Neural progenitor cell (in vitro differentiated cells): Measurements from ENCODE around the gene KCNK5. TPM values are rescaled to one million over a fixed set of nuclear protein-coding genes. Genes with fewer than 3 reads are reported as not detected.

Source experiments
- DNase-seq: peaks from one replicate; pipeline ENCODE4 v3.0.0-alpha.2; 2016; ENCODE audit warnings: low spot score
- H2AFZ ChIP-seq: fragments of 200-600 bp; sonication (generic); replicated peaks from 2 replicates; pipeline ENCODE4 v1.6.1; 2016; ENCODE audit warnings: antibody characterized with exemption
- H3F3A ChIP-seq: fragments of 200-600 bp; sonication (generic); 2 replicates; pipeline ENCODE4 v1.6.1; 2016; ENCODE audit warnings: antibody characterized with exemption, low read depth
- H3K27ac ChIP-seq: fragments of 200-600 bp; sonication (generic); 2 replicates; pipeline ENCODE4 v1.5.1; 2016; ENCODE audit warnings: mild to moderate bottlenecking
- H3K27me3 ChIP-seq: fragments of 200-600 bp; sonication (generic); 2 replicates; pipeline ENCODE4 v1.6.1; 2016; ENCODE audit warnings: mild to moderate bottlenecking, moderate library complexity
- H3K36me3 ChIP-seq: fragments of 200-600 bp; sonication (generic); 2 replicates; pipeline ENCODE4 v1.5.1; 2016
- H3K4me1 ChIP-seq: fragments of 200-600 bp; sonication (generic); 2 replicates; pipeline ENCODE4 v1.6.1; 2016; ENCODE audit warnings: mixed run types
- H3K4me2 ChIP-seq: fragments of 200-600 bp; sonication (generic); 2 replicates; pipeline ENCODE4 v1.6.1; 2016
- H3K4me3 ChIP-seq: fragments of 200-600 bp; sonication (generic); 2 replicates; pipeline ENCODE4 v1.5.1; 2016
- H3K79me2 ChIP-seq: fragments of 200-600 bp; sonication (generic); 2 replicates; pipeline ENCODE4 v1.6.1; 2016; ENCODE audit warnings: low read depth
- H3K9ac ChIP-seq: fragments of 200-600 bp; sonication (generic); 2 replicates; pipeline ENCODE4 v1.6.1; 2016
- H3K9me3 ChIP-seq: fragments of 200-600 bp; sonication (generic); 2 replicates; pipeline ENCODE4 v1.5.1; 2016; ENCODE audit warnings: low read depth
- H4K20me1 ChIP-seq: fragments of 200-600 bp; sonication (generic); 2 replicates; pipeline ENCODE4 v1.6.1; 2016; ENCODE audit warnings: low read depth
- H3K27ac Mint-ChIP-seq: 3 replicates; pipeline ENCODE4 v1.8.0; 2021; ENCODE audit warnings: mixed read lengths
- H3K27me3 Mint-ChIP-seq: 2 replicates; pipeline ENCODE4 v1.8.0; 2022; ENCODE audit warnings: low read depth, mild to moderate bottlenecking, inconsistent platforms, moderate library complexity, mixed read lengths; ENCODE audit not compliant: insufficient read depth
- H3K36me3 Mint-ChIP-seq: 3 replicates; pipeline ENCODE4 v1.8.0; 2021; ENCODE audit warnings: mixed read lengths
- H3K4me1 Mint-ChIP-seq: 3 replicates; pipeline ENCODE4 v1.8.0; 2021; ENCODE audit warnings: mixed read lengths
- H3K4me3 Mint-ChIP-seq: 3 replicates; pipeline ENCODE4 v1.8.0; 2021; ENCODE audit warnings: mild to moderate bottlenecking, moderate library complexity, mixed read lengths
- H3K9me3 Mint-ChIP-seq: 3 replicates; pipeline ENCODE4 v1.8.0; 2020; ENCODE audit warnings: mixed read lengths
- EZH2 ChIP-seq: fragments of 200-600 bp; sonication (generic); IDR thresholded peaks from 2 replicates; pipeline ENCODE4 v1.6.1; 2017; ENCODE audit warnings: antibody characterized with exemption, mild to moderate bottlenecking, moderate library complexity
- EZH2phosphoT487 ChIP-seq: fragments of 200-600 bp; sonication (generic); IDR thresholded peaks from 2 replicates; pipeline ENCODE4 v1.6.1; 2017; ENCODE audit warnings: antibody characterized with exemption
- total RNA-seq: library from RNA; depleted of rRNA; stranded (reverse); fragments of >200 nt; gene quantifications from 2 replicates; pipeline ENCODE4 v1.2.3, GENCODE V29; 2015; ENCODE audit warnings: low replicate concordance
- TF ChIP-seq, protein P1 (sequence below): fragments of 200-600 bp; sonication (generic); IDR thresholded peaks from 2 replicates; pipeline ENCODE4 v1.5.1; 2017; ENCODE audit warnings: antibody characterized with exemption, mild to moderate bottlenecking

KCNK5 gene
- total RNA-seq, 1 donor from 2014 or later = 5.7 TPM

GRCh38 chr6:39184906-39185580 is 44.2 kb downstream of the KCNK5 start:
- H3K9me3 Mint-ChIP-seq = no peaks in the 10 kb centered on the region
- H3K27me3 ChIP-seq = no peaks in the 10 kb centered on the region
- H3K4me3 Mint-ChIP-seq = no peak overlapping the region
- no peak overlapping the region for H3K9ac ChIP-seq
- no peaks in the 10 kb centered on the region for H3K79me2 ChIP-seq
- no peaks in the 10 kb centered on the region for H4K20me1 ChIP-seq
- no peak for TF ChIP-seq EZH2
- TF ChIP-seq, protein P1, sequence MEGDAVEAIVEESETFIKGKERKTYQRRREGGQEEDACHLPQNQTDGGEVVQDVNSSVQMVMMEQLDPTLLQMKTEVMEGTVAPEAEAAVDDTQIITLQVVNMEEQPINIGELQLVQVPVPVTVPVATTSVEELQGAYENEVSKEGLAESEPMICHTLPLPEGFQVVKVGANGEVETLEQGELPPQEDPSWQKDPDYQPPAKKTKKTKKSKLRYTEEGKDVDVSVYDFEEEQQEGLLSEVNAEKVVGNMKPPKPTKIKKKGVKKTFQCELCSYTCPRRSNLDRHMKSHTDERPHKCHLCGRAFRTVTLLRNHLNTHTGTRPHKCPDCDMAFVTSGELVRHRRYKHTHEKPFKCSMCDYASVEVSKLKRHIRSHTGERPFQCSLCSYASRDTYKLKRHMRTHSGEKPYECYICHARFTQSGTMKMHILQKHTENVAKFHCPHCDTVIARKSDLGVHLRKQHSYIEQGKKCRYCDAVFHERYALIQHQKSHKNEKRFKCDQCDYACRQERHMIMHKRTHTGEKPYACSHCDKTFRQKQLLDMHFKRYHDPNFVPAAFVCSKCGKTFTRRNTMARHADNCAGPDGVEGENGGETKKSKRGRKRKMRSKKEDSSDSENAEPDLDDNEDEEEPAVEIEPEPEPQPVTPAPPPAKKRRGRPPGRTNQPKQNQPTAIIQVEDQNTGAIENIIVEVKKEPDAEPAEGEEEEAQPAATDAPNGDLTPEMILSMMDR = no peak
- TF ChIP-seq EZH2phosphoT487 = no peak
- no peak overlapping the region for H3K4me3 ChIP-seq
- H3K27me3 Mint-ChIP-seq = peaks cover 4% of the 10 kb centered on the region
- H3K27ac ChIP-seq = no peak overlapping the region
- H3K27ac Mint-ChIP-seq = no peak overlapping the region
- H2AFZ ChIP-seq = no peak overlapping the region
- H3K4me1 Mint-ChIP-seq = peaks cover 2% of the 10 kb centered on the region
- H3K9me3 ChIP-seq = no peaks in the 10 kb centered on the region
- H3K4me2 ChIP-seq = no peak overlapping the region
- no peaks in the 10 kb centered on the region for H3F3A ChIP-seq
- DNase-seq = no peak
- H3K36me3 ChIP-seq = no peaks in the 10 kb centered on the region
- peaks cover 5% of the 10 kb centered on the region for H3K4me1 ChIP-seq
- H3K36me3 Mint-ChIP-seq = no peaks in the 10 kb centered on the region

GRCh38 chr6:39182604-39183003 is 46.7 kb downstream of the KCNK5 start:
- H4K20me1 ChIP-seq = no peaks in the 10 kb centered on the region
- H3F3A ChIP-seq = no peaks in the 10 kb centered on the region
- H2AFZ ChIP-seq = no peak overlapping the region
- Mint-ChIP-seq H3K4me3 (no peak overlapping the region), H3K9me3 (peaks cover 7% of the 10 kb centered on the region), H3K36me3 (peaks cover 2% of the 10 kb centered on the region), H3K4me1 (peaks cover 2% of the 10 kb centered on the region), H3K27me3 (peaks cover 4% of the 10 kb centered on the region), H3K27ac (no peak overlapping the region)
- no peak overlapping the region for H3K4me2 ChIP-seq
- no peak overlapping the region for H3K27ac ChIP-seq
- no peak for TF ChIP-seq EZH2
- no peak for TF ChIP-seq EZH2phosphoT487
- TF ChIP-seq, protein P1 = no peak
- DNase-seq = no peak
- H3K9me3 ChIP-seq = peaks cover under 1% of the 10 kb centered on the region
- no peaks in the 10 kb centered on the region for H3K36me3 ChIP-seq
- H3K79me2 ChIP-seq = no peaks in the 10 kb centered on the region
- no peak overlapping the region for H3K9ac ChIP-seq
- no peak overlapping the region for H3K4me3 ChIP-seq
- no peaks in the 10 kb centered on the region for H3K27me3 ChIP-seq
- no peaks in the 10 kb centered on the region for H3K4me1 ChIP-seq

GRCh38 chr6:39181826-39182225 is 47.4 kb downstream of the KCNK5 start:
- DNase-seq = no peak
- H3K27me3 Mint-ChIP-seq = peaks cover 8% of the 10 kb centered on the region
- H3K9me3 ChIP-seq = peaks cover 3% of the 10 kb centered on the region
- peaks cover 4% of the 10 kb centered on the region for H3K36me3 Mint-ChIP-seq
- H3K27ac Mint-ChIP-seq = no peak overlapping the region
- no peak overlapping the region for H3K4me3 ChIP-seq
- H3K27ac ChIP-seq = no peak overlapping the region
- peaks cover 2% of the 10 kb centered on the region for H3K4me1 Mint-ChIP-seq
- H3K36me3 ChIP-seq = no peaks in the 10 kb centered on the region
- peaks cover 13% of the 10 kb centered on the region for H3K9me3 Mint-ChIP-seq
- no peaks in the 10 kb centered on the region for H4K20me1 ChIP-seq
- no peaks in the 10 kb centered on the region for H3F3A ChIP-seq
- no peak overlapping the region for H3K9ac ChIP-seq
- no peaks in the 10 kb centered on the region for H3K27me3 ChIP-seq
- no peaks in the 10 kb centered on the region for H3K79me2 ChIP-seq
- H2AFZ ChIP-seq = no peak overlapping the region
- H3K4me3 Mint-ChIP-seq = no peak overlapping the region
- TF ChIP-seq, protein P1 = no peak
- TF ChIP-seq EZH2 (no peak), EZH2phosphoT487 (no peak)
- no peak overlapping the region for H3K4me2 ChIP-seq
- H3K4me1 ChIP-seq = no peaks in the 10 kb centered on the region
